Measurements from ENCODE around the gene CDS2. TPM values are rescaled to one million over a fixed set of nuclear protein-coding genes. Genes with fewer than 3 reads are reported as not detected.

CDS2 gene
- total RNA-seq, 1 experiment from 2014 or later = 17.1 TPM

DNA sequence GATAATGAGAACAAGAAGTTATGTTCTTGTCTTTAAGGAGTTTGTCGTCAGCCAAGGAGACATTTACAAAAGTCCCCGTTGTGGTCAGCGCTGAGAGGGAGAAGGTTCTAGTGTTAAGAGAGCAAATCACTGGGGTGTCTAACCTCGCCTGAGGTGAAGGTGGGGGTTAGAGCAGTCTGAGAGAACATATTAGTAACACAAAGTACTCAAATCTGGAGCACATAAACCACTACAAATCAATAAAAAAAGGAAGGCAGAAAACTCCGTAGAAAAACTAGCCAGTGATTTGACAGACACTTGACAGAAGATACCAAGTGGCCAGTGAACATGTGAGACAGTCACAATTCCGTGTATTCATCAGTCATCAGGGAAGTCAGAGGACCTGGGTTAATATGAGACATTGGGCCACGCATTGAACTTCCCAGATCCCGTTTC is 45.4 kb downstream of the CDS2 start:
- H3F3A ChIP-seq (ENCODE audit: low read length, unreplicated experiment) = no peaks in the 10 kb centered on the region
- H2AFZ ChIP-seq (ENCODE audit: low read length) = no peak overlapping the region
- BruUV-seq (replicated peaks) = no TSS peak
- no peak overlapping the region for H3K4me2 ChIP-seq (ENCODE audit: low read length)
- H3K27me3 ChIP-seq (ENCODE audit: low read length) = no peaks in the 10 kb centered on the region
- ChIA-PET POLR2A (ENCODE audit: unreplicated experiment) (no interaction called here), CTCF (interaction anchor here (1.1 kb wide), 1 partner anchor 45 kb away, joined by 9 read pairs; the partner anchor contains the start of gene CDS2)
- ATAC-seq = no peak
- peaks cover 14% of the 10 kb centered on the region for H3K4me1 ChIP-seq (ENCODE audit: insufficient read depth, low read length)
- no peak for DNase-seq
- H3K9me2 ChIP-seq (replicated peaks; ENCODE audit: low read length) = no peaks in the 10 kb centered on the region
- H3K4me3 ChIP-seq (ENCODE audit: low read length) = no peak overlapping the region
- TF ChIP-seq EZH2 (IDR thresholded peaks at IDR 0.05; ENCODE audit: low read length, unreplicated experiment) = no peak
- TF ChIP-seq CTCF (conservative IDR thresholded peaks at IDR 0.05; ENCODE audit: low read depth, low read length) = no peak
- TF ChIP-seq EZH2phosphoT487 (IDR thresholded peaks at IDR 0.05; ENCODE audit: borderline replicate concordance, low read length) = no peak
- intact Hi-C loops (cut with micrococcal nuclease) = no loop called here
- peaks cover 7% of the 10 kb centered on the region; the same call in 1 of the 2 replicates for H3K36me3 ChIP-seq (ENCODE audit: low read depth, low read length)
- peaks cover 25% of the 10 kb centered on the region for H3K79me2 ChIP-seq (ENCODE audit: low read length)
- H3K9me3 ChIP-seq (ENCODE audit: low read length) = no peaks in the 10 kb centered on the region
- H3K27ac ChIP-seq (ENCODE audit: low read length) = no peak overlapping the region
- no peak overlapping the region for H3K9ac ChIP-seq (ENCODE audit: low read length)
- no peaks in the 10 kb centered on the region for H4K20me1 ChIP-seq (ENCODE audit: low read length)

DNA sequence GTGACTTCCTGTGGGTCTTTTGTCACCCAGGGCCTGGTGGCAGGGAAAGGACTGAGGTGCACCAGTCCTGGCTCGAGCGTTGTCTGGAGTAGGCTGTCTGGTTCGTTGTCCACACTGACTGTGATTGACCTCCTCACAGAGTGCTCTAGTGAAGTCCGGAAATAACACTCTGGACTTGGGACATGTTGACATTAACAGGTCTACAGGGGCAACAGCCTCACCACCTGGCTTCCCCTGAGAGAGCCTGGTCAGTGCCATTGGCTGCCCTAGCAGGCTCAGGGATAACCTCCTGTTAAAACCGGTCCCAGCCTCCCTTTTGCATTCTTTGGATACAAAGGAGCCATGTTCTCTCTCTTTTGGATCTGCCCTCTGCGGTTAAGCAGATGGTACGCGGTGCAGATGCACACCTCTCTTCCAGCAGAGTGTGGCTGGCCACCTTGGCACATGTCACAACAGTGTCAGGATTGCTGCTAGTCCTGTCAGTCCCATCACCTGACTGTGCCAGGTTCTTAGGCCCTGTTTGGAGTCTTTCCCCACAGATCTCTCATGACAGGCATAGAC is 46.2 kb downstream of the CDS2 start:
- Histone ChIP-seq H3K79me2 (ENCODE audit: low read length) (peaks cover 21% of the 10 kb centered on the region), H3K4me2 (ENCODE audit: low read length) (no peak overlapping the region), H3K36me3 (ENCODE audit: low read depth, low read length) (peaks cover 10% of the 10 kb centered on the region; the same call in 1 of the 2 replicates), H3K27ac (ENCODE audit: low read length) (no peak overlapping the region), H3K4me3 (ENCODE audit: low read length) (no peak overlapping the region), H2AFZ (ENCODE audit: low read length) (no peak overlapping the region), H3K9me3 (ENCODE audit: low read length) (no peaks in the 10 kb centered on the region), H3K4me1 (ENCODE audit: insufficient read depth, low read length) (peaks cover 14% of the 10 kb centered on the region), H4K20me1 (ENCODE audit: low read length) (no peaks in the 10 kb centered on the region), H3K9ac (ENCODE audit: low read length) (no peak overlapping the region), H3F3A (ENCODE audit: low read length, unreplicated experiment) (no peaks in the 10 kb centered on the region), H3K27me3 (ENCODE audit: low read length) (no peaks in the 10 kb centered on the region), H3K9me2 (replicated peaks; ENCODE audit: low read length) (no peaks in the 10 kb centered on the region)
- intact Hi-C loops (cut with micrococcal nuclease) = no loop called here
- no TSS peak for BruUV-seq (replicated peaks)
- ATAC-seq (no peak), DNase-seq (no peak)
- CTCF ChIA-PET = interaction anchor here (1.1 kb wide), 1 partner anchor 46 kb away, joined by 9 read pairs; the partner anchor contains the start of gene CDS2
- POLR2A ChIA-PET (ENCODE audit: unreplicated experiment) = no interaction called here
- TF ChIP-seq CTCF (conservative IDR thresholded peaks at IDR 0.05; ENCODE audit: low read depth, low read length) (no peak), EZH2 (IDR thresholded peaks at IDR 0.05; ENCODE audit: low read length, unreplicated experiment) (no peak), EZH2phosphoT487 (IDR thresholded peaks at IDR 0.05; ENCODE audit: borderline replicate concordance, low read length) (no peak)

DNA sequence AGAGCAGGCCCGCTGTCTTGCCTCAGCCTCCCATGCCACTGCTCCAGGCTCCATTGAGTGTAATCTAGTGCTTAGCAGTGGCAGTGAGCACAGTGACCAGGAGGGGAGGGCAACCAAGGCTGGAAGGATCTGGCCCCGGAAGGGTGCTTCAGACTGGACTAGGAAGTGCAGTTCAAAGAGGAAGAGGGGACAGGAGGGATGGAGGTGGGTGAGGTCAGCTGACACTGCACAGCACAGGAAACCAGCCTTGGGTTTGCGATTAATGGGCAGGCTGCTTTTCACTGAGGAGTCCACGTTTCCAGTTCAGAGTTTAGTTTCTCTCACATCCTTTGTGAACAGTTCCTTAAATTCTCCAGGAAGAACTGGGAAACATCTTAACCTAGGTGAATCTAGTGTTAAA is 46.9 kb downstream of the CDS2 start:
- H3K9ac ChIP-seq (ENCODE audit: low read length) = no peak overlapping the region
- no TSS peak for BruUV-seq (replicated peaks)
- H3K27me3 ChIP-seq (ENCODE audit: low read length) = no peaks in the 10 kb centered on the region
- H3K27ac ChIP-seq (ENCODE audit: low read length) = no peak overlapping the region
- H3K4me2 ChIP-seq (ENCODE audit: low read length) = no peak overlapping the region
- H2AFZ ChIP-seq (ENCODE audit: low read length) = no peak overlapping the region
- no peak for DNase-seq
- H3K79me2 ChIP-seq (ENCODE audit: low read length) = peaks cover 21% of the 10 kb centered on the region
- peaks cover 10% of the 10 kb centered on the region; the same call in 1 of the 2 replicates for H3K36me3 ChIP-seq (ENCODE audit: low read depth, low read length)
- TF ChIP-seq EZH2phosphoT487 (IDR thresholded peaks at IDR 0.05; ENCODE audit: borderline replicate concordance, low read length) (no peak), CTCF (conservative IDR thresholded peaks at IDR 0.05; ENCODE audit: low read depth, low read length) (no peak), EZH2 (IDR thresholded peaks at IDR 0.05; ENCODE audit: low read length, unreplicated experiment) (no peak)
- H3K4me1 ChIP-seq (ENCODE audit: insufficient read depth, low read length) = peaks cover 10% of the 10 kb centered on the region
- no peaks in the 10 kb centered on the region for H3F3A ChIP-seq (ENCODE audit: low read length, unreplicated experiment)
- no peaks in the 10 kb centered on the region for H3K9me2 ChIP-seq (replicated peaks; ENCODE audit: low read length)
- H3K4me3 ChIP-seq (ENCODE audit: low read length) = no peak overlapping the region
- intact Hi-C loops (cut with micrococcal nuclease) = no loop called here
- ChIA-PET CTCF (no interaction called here), POLR2A (ENCODE audit: unreplicated experiment) (no interaction called here)
- no peaks in the 10 kb centered on the region for H4K20me1 ChIP-seq (ENCODE audit: low read length)
- ATAC-seq = no peak
- no peaks in the 10 kb centered on the region for H3K9me3 ChIP-seq (ENCODE audit: low read length)
